Adrenal gland (tissue), 5 donors: ENCODE results near the gene DSTN.

ENCODE experiments used
- POLR2A ChIP-seq, 2 donors: fragments of 450-650 bp; IDR thresholded peaks; one replicate each; pipeline ENCODE4 v1.6.1; 2017; ENCODE audit warnings: antibody characterized with exemption in 2 of 2, mild to moderate bottlenecking in 2 of 2, moderate library complexity in 1 of 2
- TF ChIP-seq, protein P1 (sequence below), 6 experiments: fragments of 450-650 bp in 4 of 6; fragments of 200-600 bp in 2 of 6; sonication (generic) in 1 of 6; IDR thresholded peaks; 1 replicate in 5 of 6; 2 replicates in 1 of 6; pipeline versions ENCODE4 v1.5.1 to v1.8.0; 2016 to 2021; ENCODE audit warnings: antibody characterized with exemption in 6 of 6, mild to moderate bottlenecking in 2 of 6, moderate library complexity in 1 of 6
- donor health status: DM: no; HTN: no; CAD: no.

DNA sequence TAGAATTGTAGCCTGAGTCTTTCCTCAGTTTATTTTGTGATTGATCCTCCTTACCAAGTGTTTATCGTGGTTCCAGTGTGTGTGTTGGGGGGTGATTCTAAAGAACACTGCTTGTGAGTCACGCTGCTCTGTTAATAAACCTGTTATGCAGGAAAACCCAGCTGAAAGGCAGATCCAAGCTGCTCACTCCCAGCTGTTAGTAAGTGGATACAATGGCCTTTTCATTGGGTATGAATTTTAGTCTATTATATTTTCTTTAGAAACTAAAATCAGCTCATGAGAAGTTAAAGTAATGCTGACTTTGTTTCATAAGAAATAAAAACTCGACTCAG is 12.2 kb upstream of the DSTN start:
- TF ChIP-seq, protein P1, sequence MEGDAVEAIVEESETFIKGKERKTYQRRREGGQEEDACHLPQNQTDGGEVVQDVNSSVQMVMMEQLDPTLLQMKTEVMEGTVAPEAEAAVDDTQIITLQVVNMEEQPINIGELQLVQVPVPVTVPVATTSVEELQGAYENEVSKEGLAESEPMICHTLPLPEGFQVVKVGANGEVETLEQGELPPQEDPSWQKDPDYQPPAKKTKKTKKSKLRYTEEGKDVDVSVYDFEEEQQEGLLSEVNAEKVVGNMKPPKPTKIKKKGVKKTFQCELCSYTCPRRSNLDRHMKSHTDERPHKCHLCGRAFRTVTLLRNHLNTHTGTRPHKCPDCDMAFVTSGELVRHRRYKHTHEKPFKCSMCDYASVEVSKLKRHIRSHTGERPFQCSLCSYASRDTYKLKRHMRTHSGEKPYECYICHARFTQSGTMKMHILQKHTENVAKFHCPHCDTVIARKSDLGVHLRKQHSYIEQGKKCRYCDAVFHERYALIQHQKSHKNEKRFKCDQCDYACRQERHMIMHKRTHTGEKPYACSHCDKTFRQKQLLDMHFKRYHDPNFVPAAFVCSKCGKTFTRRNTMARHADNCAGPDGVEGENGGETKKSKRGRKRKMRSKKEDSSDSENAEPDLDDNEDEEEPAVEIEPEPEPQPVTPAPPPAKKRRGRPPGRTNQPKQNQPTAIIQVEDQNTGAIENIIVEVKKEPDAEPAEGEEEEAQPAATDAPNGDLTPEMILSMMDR (IDR thresholded peaks at IDR 0.05): no peak
- TF ChIP-seq POLR2A (IDR thresholded peaks at IDR 0.05): no peak
